Measurements from ENCODE around the gene MAPRE3. TPM values are rescaled to one million over a fixed set of nuclear protein-coding genes. Genes with fewer than 3 reads are reported as not detected.
A peak's percentile ranks its signal among the peaks of the same experiment; 100 is the strongest.

Gene MAPRE3
- total RNA-seq, 4 donors from 2014 or later: 16.6 to 26.4 (median 19.7) TPM

DNA sequence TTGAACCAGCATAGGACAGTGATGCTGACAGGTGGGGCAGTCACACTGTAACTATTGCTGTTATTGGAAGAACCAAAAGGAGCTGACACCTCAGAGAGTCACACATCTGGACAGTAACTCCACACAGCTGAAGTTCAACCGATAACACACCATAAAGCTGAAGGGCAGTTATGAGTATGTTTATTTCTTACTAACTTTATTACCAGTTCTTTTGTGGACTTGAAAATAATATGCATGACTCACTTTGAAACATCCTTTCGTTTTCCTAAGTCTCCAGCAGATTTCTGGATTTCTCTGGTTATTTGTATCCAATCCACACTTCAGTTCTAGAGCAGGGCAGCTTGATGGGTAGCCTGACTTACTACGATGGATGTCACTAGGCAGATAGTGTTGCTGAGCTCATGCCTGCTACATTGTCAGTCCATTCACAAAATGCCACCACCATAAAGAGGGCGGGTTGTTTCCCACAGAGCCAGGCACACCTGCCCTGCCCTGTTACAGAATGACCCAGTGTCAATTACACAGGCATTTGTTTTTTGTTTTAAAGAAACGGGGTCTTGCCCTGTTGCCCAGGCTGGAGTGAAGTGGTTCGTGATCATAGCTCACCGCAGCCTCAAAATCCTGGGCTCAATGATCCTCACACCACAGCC is 72.7 kb downstream of the MAPRE3 start:
- H3K4me1 ChIP-seq: no peaks in the 10 kb centered on the region
- WGBS, 2 donors: 85 to 86% methylated on average over 7 of the region's 7 CpGs
- H3K9me3 ChIP-seq: no peaks in the 10 kb centered on the region
- peaks cover 0 to 40% (median 24%) of the 10 kb centered on the region in 3 donors for H3K36me3 ChIP-seq
- TF ChIP-seq, protein P1, sequence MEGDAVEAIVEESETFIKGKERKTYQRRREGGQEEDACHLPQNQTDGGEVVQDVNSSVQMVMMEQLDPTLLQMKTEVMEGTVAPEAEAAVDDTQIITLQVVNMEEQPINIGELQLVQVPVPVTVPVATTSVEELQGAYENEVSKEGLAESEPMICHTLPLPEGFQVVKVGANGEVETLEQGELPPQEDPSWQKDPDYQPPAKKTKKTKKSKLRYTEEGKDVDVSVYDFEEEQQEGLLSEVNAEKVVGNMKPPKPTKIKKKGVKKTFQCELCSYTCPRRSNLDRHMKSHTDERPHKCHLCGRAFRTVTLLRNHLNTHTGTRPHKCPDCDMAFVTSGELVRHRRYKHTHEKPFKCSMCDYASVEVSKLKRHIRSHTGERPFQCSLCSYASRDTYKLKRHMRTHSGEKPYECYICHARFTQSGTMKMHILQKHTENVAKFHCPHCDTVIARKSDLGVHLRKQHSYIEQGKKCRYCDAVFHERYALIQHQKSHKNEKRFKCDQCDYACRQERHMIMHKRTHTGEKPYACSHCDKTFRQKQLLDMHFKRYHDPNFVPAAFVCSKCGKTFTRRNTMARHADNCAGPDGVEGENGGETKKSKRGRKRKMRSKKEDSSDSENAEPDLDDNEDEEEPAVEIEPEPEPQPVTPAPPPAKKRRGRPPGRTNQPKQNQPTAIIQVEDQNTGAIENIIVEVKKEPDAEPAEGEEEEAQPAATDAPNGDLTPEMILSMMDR (IDR thresholded peaks at IDR 0.05): no peak
- no peak for TF ChIP-seq EP300 (IDR thresholded peaks at IDR 0.05)
- no peak for TF ChIP-seq POLR2A (IDR thresholded peaks at IDR 0.05)
- no peak overlapping the region for H3K4me3 ChIP-seq
- H3K27ac ChIP-seq: no peak overlapping the region
- H3K27me3 ChIP-seq: no peaks in the 10 kb centered on the region
- no peak for DNase-seq (ENCODE audit: low spot score in 2 of 2)

GRCh38 chr2:27049422-27050280 is 79.2 kb downstream of the MAPRE3 start:
- no peaks in the 10 kb centered on the region for H3K9me3 ChIP-seq
- peaks cover 0 to 19% (median 11%) of the 10 kb centered on the region in 4 donors for H3K4me1 ChIP-seq
- H3K36me3 ChIP-seq: peaks cover 0 to 15% (median 0%) of the 10 kb centered on the region in 3 donors
- H3K4me3 ChIP-seq: peak overlapping the region; percentile 82 to 99 (median 94)
- WGBS, 2 donors: 13 to 27% methylated on average over 19 to 38 of the region's 52 CpGs
- DNase-seq (ENCODE audit: low spot score in 2 of 2): peak in 1 of 2 donors; percentile 17
- no peaks in the 10 kb centered on the region for H3K27me3 ChIP-seq
- TF ChIP-seq EP300 (IDR thresholded peaks at IDR 0.05) (no peak), POLR2A (IDR thresholded peaks at IDR 0.05) (no peak)
- TF ChIP-seq, protein P1 (IDR thresholded peaks at IDR 0.05): no peak
- H3K27ac ChIP-seq: peak overlapping the region; percentile 83 to 98 (median 94)

GRCh38 chr2:27050281-27050995 is 80.0 kb downstream of the MAPRE3 start:
- H3K9me3 ChIP-seq: no peaks in the 10 kb centered on the region
- peak overlapping the region; percentile 83 to 98 (median 94) for H3K27ac ChIP-seq
- no peaks in the 10 kb centered on the region for H3K27me3 ChIP-seq
- TF ChIP-seq, protein P1 (IDR thresholded peaks at IDR 0.05): peak; percentile 35 to 86 (median 52)
- peak; percentile 11 to 28 for TF ChIP-seq EP300 (IDR thresholded peaks at IDR 0.05)
- TF ChIP-seq POLR2A (IDR thresholded peaks at IDR 0.05): no peak
- peaks cover 0 to 19% (median 11%) of the 10 kb centered on the region in 4 donors for H3K4me1 ChIP-seq
- 0 to 1% methylated on average over 19 to 40 of the region's 48 CpGs for WGBS, 2 donors
- DNase-seq (ENCODE audit: low spot score in 2 of 2): peak; percentile 93 to 98
- H3K4me3 ChIP-seq: peak overlapping the region; percentile 82 to 99 (median 94)
- H3K36me3 ChIP-seq: peaks cover 0 to 23% (median 0%) of the 10 kb centered on the region in 3 donors

DNA sequence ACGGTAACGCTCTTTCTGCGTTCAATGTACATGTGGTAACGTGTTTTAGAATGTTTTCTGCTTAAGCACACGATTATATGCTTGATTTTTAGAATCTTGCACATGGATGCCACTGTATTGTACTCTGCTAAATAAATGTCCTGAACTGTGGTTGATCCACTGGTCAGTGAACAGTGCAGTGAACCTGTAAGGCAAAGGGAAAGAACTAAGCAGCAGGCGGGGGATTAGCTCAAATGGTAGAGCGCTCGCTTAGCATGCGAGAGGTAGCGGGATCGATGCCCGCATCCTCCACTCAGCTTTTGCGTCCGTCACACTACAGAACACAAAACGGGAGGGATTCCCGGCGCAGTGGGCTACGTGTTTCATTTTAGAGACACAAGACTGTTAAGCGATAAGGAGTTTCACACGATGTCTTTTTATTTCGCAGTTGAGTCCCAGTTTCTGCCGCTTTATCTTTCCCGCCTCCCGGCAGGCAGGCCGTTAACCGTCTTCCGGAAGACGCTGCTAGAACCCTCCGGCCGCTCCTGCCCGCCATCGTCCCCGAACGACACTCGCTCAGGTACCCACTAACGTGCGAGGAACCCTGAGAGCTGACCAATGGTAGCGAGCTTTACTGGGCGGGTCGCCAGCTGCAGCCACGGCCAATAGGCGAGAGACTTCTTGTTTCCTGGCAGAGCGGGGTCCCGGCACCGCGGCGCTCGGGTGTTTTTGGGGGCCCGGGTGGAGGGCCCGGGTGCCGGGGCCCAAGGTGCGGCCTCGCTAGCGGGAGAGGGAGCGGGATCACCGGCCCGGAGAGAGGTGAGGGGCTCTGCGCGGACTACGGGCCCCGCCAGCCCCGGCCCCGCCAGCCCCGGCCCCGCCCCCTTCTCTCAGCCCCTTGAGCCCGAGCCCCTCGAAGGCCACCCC is 80.8 kb downstream of the MAPRE3 start, which contains the start of gene AGBL5:
TSS of gene AGBL5 (plus strand) at position 673 of the 906 bp plus-strand sequence. CDS start 1,291 bp downstream, outside the sequence.
- Histone ChIP-seq H3K4me1 (peaks cover 0 to 19% (median 11%) of the 10 kb centered on the region in 4 donors), H3K27me3 (no peaks in the 10 kb centered on the region), H3K36me3 (peaks cover 0 to 31% (median 0%) of the 10 kb centered on the region in 3 donors), H3K27ac (peak within 1 kb of the TSS; percentile 83 to 98 (median 94)), H3K9me3 (no peaks in the 10 kb centered on the region), H3K4me3 (peak within 1 kb of the TSS; percentile 82 to 99 (median 94))
- peak; percentile 94 to 98 for DNase-seq (ENCODE audit: low spot score in 2 of 2)
- WGBS, 2 donors: 1% methylated on average over 42 to 54 of the region's 67 CpGs
- TF ChIP-seq, protein P1 (IDR thresholded peaks at IDR 0.05): peak in 1 of 5 experiments; percentile 13
- TF ChIP-seq POLR2A (IDR thresholded peaks at IDR 0.05) (peak; percentile 27 to 78), EP300 (IDR thresholded peaks at IDR 0.05) (peak; percentile 5 to 86)
